GM19463 (cell line): Measurements from ENCODE around the gene HNRNPU.
"Not testable (repeated sequence)": the region's sequence is repeated elsewhere in the genome, so short reads cannot be mapped to it uniquely, and the experiment has no call there.

Experiments
- ATAC-seq: cut with Tn5 transposase; IDR thresholded peaks from one replicate; pipeline ENCODE4 v1.9.1; 2021; ENCODE audit warnings: mild to moderate bottlenecking, moderate library complexity; ENCODE audit not compliant: unreplicated experiment

Gene HNRNPU

GRCh38 chr1:244843148-244843978, 21.0 kb downstream of the HNRNPU start:
- ATAC-seq = no peak

DNA sequence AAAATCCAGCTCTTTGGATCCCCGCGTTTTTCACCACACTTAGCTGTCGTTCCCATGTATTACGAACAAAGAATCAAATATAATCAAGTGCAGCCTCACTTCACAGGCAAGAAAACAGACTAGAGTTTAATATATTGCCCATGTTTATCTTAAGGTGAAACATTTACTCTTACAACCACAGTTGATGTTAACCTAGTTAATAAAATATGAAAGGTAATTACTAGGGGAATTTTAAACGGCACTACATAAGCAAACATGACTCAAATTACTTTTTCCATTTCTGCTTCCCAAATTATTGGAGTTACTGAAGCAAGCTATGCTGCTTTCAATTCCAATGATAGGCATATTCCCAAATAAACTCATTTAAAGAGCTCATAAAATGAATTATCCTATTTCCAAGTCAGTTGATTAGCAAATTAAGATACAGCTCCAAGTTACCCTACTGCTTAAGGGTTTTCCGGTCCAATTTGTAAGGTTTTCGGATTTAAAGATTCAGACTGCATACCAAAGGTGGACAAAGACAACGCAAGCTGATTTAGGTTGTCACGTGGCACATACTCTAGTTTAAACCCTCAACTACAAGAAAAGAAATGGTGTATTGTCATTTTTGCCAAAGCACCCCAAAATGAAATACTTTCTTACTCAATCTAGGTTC, 22.9 kb downstream of the HNRNPU start:
- ATAC-seq = no peak

- no peak for ATAC-seq
Measured at GRCh38 chr1:244840219-244840794, 24.0 kb downstream of the HNRNPU start.

GRCh38 chr1:244839656-244840055, 24.7 kb downstream of the HNRNPU start:
- no peak for ATAC-seq

DNA sequence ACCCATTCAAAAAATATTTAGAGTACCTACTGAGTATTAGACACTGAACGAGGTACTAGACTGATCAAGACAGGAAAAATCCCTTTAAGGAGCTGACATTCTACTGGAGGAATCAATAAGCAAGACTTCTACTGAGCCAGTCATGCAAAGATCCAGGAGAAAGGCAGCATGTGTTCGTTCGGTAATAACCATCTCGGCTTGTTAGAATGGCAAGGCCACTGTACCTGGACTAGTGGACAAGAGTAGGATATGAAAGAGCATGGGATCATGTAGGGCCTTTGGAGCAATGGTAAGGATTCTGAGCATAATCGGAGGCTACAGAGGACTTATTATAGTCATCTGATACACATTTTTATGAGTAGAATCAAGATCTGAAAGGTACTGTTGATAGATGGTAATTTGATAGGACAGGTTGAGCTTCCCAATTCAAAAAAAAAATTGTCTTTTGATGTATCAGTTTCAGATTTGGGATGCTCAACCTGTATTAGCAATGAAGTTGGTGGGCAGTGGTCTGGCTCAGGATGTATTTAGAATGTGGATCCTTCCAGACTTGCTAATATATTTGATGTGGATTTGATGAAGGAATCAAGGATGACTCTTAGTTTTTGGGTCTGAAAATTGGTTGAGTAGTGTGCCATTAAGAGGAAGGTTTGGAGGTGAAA, 26.6 kb downstream of the HNRNPU start:
- no peak for ATAC-seq

DNA sequence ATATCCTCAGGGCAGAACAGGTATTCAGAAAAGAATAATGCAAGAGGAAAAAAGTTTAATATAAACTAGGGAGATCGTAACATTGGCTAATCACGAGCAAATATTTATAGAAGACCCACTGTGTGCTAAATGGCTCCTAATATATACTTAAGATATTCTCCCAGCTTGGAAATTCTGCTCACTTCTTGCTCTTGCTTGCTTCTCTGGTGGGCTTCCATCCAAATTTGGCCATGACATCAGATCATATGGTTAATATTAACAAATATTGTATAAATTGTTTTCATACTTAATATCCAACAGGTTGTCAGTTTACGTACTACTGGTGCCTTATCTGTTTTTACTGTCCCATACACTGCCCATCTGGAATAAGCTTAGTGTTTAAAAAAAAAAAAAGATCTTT, 27.8 kb downstream of the HNRNPU start:
- ATAC-seq = no peak

DNA sequence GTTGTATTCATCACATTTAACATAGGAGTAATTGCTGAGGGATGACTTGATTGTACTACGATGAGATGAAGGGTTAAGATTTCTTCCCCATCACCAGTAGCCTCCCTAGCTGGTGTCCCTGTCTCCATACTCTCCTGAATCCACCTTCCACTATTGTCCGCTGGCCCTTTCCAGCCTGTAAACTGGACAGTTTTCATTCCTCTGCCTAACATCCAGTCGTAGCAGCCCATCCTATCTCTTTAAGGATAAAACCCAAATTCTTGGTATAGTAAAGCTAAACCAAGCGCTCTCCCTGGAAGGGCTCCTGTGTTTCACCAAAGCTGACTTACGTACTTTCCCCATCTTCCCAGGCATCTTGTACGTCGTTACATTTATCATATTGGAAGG, 28.2 kb downstream of the HNRNPU start:
- no peak for ATAC-seq

DNA sequence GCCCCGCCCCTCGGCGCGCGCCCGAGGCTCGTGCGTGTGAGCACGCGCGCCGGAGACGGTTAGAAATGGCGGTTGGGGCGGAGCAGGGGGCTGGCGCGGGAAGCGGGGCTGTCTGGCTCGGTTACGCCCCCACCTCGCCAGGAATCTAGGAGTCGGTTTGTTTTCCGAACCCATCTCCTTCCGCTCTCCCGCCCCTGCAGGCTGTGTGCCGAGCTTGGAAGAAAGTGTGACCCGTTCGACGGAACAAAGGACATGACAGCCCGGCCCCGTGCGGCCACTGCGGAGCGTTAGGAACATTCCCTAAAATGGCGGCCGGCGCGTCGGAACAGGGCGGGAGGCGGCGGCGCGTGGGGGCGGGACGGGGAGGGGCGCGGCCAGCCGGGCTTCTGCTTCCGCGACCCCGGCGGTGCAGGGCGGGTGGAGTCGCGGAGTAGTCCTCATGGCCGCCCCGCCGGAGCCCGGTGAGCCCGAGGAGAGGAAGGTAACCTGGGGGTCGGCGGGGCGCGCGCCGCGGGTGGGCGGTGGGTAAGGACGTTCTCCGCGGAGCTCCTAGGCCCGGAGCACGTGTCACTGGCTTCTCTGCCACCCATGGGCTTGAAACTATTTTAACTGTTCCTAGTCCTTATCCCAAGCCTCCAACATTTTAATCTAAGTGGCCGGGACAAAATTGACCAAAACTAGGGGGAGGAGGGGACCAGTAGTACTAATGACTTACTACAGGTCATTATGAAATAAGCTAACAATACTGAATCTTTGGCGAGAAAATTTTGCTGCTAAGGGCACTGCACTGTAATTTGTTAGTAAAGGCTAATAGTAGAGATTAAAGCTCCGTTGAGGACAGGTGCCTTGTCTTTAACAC, 28.8 kb downstream of the HNRNPU start, which contains the start of gene COX20:
Gene COX20 (plus strand): TSS at position 383 of the 859 bp plus-strand sequence. CDS start 57 bp downstream, at position 440.
- peak; percentile 62 for ATAC-seq

GRCh38 chr1:244834543-244835275, 29.6 kb downstream of the HNRNPU start:
- ATAC-seq = peak; percentile 69

DNA sequence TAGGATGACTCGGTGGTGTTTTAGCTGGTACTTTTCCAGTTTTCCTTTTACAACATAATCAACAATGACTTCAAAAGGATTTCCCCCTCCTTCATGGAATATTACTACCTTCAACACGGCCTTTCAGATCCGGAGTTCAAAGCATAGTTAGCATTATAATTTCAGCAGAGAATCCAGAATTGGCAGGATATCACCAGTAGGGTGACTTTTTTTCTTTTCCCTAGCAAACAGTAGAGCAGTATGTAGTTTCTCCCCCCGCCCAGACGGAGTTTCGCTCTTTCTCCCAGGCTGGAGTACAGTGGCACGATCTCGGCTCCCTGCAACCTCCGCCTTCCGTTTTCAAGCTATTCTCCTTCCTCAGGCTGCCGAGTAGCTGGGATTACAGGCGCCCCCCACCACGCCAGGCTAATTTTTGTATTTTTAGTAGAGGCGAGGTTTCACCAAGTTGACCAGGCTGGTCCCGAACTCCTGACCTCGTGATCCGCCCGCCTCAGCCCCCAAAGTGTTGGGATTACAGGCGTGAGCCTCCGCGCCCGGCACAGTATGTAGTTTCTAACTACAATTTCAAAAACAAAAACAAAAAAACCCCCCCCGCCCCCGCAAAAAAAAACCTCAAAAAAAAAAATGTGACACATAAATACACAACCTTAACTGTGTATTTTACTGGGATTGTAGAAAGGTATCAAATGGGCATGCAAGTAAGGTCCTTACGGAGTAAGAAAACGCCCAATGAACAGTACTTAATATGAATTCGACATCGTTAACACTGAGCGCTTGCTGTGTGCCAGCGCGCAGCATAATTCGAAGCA, 30.4 kb downstream of the HNRNPU start:
- ATAC-seq = no peak

DNA sequence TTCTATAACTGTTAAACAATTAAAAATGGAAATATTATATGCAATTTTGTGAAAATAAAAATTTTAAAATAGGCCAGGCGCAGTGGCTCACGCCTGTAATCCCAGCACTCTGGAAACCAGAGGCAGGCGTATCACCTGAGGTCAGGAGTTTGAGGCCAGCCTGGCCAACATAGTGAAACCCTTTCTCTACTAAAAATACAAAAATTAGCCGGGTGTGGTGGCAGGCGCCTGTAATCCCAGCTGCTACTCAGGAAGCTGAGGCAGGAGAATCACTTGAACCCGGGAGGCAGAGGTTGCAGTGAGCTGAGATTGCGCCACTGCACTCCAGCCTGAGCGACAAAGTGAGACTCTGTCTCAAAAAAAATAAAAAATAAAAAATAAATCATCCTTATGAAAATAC, 31.1 kb downstream of the HNRNPU start:
- not testable (repeated sequence) for ATAC-seq

DNA sequence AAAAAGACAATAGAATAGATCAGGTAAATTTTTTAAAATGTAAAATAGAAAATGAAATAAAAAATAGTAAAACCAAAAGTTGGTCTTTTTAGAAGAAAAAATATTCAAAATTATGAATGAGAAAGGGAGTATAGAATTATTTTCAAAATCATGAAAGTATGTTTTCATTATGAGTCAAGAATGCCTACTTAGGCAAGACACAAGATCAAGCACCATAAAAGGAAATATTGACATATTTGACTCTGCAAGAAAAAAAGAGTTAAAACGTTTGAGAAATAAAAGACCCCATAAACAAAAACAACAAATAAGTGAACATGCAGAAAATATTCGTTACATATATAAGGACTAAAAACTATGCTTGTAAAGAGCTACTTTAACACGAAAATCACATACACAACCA, 33.7 kb downstream of the HNRNPU start:
- ATAC-seq = no peak

DNA sequence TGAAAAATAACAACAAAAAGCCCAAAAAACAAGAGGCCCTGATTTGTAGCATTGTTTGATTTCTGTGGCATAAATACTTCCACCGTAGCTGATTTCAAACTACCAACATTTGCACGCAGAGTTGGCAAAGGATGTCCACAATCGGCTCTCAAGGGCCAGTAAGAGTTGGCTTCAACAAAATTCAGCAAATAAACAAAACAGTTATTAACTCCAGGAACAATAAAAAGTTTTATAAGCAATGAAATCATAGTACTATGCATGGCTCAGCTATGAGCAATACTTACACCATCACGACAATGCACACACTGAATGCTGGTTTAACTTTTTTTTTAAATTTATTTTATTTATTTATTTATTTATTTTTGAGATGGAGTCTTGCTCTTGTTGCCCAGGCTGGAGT, 37.6 kb downstream of the HNRNPU start:
- ATAC-seq = no peak

DNA sequence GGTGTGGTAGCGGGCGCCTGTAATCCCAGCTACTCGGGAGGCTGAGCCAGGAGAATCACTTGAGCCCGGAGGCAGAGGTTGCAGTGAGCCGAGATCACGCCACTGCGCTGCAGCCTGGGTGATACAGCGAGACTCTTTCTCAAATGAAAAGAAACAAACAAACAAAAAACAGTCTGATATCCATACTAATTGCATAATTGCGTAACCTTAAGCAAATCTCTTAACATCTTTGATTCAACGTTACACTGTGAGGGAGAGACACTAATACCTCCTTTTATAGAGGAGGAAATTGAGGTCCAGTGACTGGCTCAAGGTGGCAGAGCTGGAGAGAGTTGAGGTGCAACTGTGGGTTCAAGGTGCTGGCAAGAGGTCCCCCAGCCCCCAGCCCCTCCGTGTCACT, 41.5 kb downstream of the HNRNPU start:
- ATAC-seq = no peak

- no peak for ATAC-seq
Measured at GRCh38 chr1:244821134-244821533, 43.2 kb downstream of the HNRNPU start.

DNA sequence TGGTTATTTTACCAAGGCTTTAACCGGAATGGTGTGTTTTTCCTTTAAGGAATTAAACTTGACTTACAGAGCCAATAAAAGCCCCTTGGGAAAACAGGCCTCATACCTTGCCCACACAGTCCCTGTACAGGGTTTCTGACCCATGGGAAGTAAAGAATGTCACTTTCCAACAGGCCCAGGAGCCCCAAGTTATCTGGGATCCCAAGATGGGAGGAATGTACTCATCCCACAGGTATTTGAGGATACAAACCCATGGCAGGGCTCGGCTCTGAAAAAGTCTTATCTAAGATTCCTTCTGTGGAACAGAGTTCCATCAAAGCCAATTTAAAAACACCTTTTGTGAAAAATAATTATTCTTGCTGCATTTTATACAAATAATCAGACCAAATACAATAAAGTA, 44.2 kb downstream of the HNRNPU start:
- no peak for ATAC-seq

DNA sequence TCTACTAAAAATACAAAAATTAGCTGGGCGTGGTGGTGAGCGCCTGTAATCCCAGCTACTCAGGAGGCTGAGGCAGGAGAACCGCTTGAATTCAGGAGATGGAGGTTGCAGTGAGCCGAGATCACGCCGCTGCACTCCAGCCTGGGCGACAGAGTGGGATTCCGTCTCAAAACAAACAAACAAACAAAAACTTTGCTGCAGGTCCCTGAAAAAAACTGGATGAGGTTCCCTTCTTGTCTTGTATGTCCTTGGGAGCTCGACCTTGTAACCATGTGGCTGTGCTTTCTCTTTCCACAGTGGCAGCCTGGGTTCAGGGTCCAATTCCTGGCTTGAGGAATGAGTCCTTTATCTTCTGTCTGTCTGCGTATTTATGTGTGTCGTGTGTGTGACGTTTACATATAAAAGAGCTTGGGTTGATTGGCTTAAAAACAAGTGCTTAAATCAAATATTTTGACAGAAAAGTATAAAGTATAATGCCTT, 46.9 kb downstream of the HNRNPU start:
- ATAC-seq = no peak

DNA sequence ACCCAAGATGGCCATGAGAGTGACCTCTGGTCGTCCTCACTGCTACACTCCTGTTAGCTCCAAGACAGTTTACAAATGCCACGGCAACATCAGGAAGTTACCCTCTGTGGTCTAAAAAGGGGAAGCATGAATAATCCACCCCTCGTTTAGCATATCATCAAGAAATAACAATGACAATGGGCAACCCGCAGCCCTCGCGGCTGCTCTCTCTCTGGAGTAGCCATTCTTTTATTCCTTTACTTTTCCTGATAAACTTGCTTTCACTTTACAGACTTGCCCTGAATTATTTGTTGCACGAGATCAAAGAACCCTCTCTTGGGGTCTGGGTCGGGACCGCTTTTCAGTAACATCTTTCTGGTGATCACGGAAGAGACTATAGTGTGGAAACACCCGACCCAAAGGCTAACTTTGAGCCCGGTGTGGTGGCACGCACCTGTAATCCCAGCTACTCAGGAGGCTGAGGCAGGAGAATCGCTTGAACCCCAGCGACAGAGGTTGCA, 48.7 kb downstream of the HNRNPU start:
- ATAC-seq = no peak

GRCh38 chr1:244813327-244813726, 51.0 kb downstream of the HNRNPU start:
- ATAC-seq = no peak
